T-helper 2 cell treated with Interferon-gamma antibody and Interleukin-4, amounts not matched to agents 100 ng/mL and 5 ng/mL, for 36 hours (primary cell): Measurements from ENCODE around the gene TXNL1. TPM values are rescaled to one million over a fixed set of nuclear protein-coding genes. Genes with fewer than 3 reads are reported as not detected.

Source experiments
- intact Hi-C: fragments of 100-400 bp; cut with micrococcal nuclease; formaldehyde crosslinking; loops from one replicate; pipeline ENCODE4 v1.15.1; 2023
- total RNA-seq: library from RNA; stranded (reverse); gene quantifications from 2 replicates; pipeline ENCODE4 v1.2.3, GENCODE V29; 2022

The TXNL1 gene
- total RNA-seq, result 60.3 and 67.0 TPM in 2 replicates

- intact Hi-C loops, result loop anchor here (1.0 to 5.0 kb wide), 6 partner anchors 13 to 1161 kb away; partner anchors contain the start of genes NARS1, TCF4 and WDR7
These were observed at the start of gene TXNL1 for GRCh38 chr18:56638232-56639103. TXNL1 (minus strand) TSS chr18:56638592; CDS start chr18:56638440, 152 bp downstream.

GRCh38 chr18:56684277-56684676 is 45.9 kb upstream of the TXNL1 start:
- intact Hi-C loops, result no loop called here

GRCh38 chr18:56678836-56679565 is 40.6 kb upstream of the TXNL1 start:
- intact Hi-C loops, result no loop called here

- intact Hi-C loops, result no loop called here
These were observed 38.2 kb upstream of the TXNL1 start for GRCh38 chr18:56676639-56677038.

GRCh38 chr18:56672981-56673380 is 34.6 kb upstream of the TXNL1 start:
- intact Hi-C loops, result no loop called here

- intact Hi-C loops, result no loop called here
These were observed 34.0 kb upstream of the TXNL1 start for GRCh38 chr18:56672391-56672790.

- intact Hi-C loops, result no loop called here
These were observed 24.5 kb upstream of the TXNL1 start for GRCh38 chr18:56662902-56663301.

GRCh38 chr18:56662502-56662901 is 24.1 kb upstream of the TXNL1 start:
- intact Hi-C loops, result no loop called here

GRCh38 chr18:56662063-56662408 is 23.6 kb upstream of the TXNL1 start:
- intact Hi-C loops, result no loop called here

- intact Hi-C loops, result no loop called here
These were observed 23.1 kb upstream of the TXNL1 start for GRCh38 chr18:56661360-56662062.

- intact Hi-C loops, result no loop called here
These were observed 22.3 kb upstream of the TXNL1 start for GRCh38 chr18:56660655-56661054.

- intact Hi-C loops, result loop anchor here (10.0 kb wide), 2 partner anchors 356 to 926 kb away; partner anchors contain the start of gene FECH
These were observed 20.7 kb upstream of the TXNL1 start for GRCh38 chr18:56659111-56659510.

- intact Hi-C loops, result loop anchor here (10.0 kb wide), 2 partner anchors 357 to 927 kb away; partner anchors contain the start of gene FECH
These were observed 19.9 kb upstream of the TXNL1 start for GRCh38 chr18:56658261-56658660.

GRCh38 chr18:56654280-56654679 is 15.9 kb upstream of the TXNL1 start:
- intact Hi-C loops, result loop anchor here (10.0 kb wide), 2 partner anchors 361 to 931 kb away; partner anchors contain the start of gene FECH

GRCh38 chr18:56652802-56653201 is 14.4 kb upstream of the TXNL1 start:
- intact Hi-C loops, result loop anchor here (10.0 kb wide), 2 partner anchors 362 to 932 kb away; partner anchors contain the start of gene FECH

- intact Hi-C loops, result loop anchor here (1.0 to 10.0 kb wide), 6 partner anchors 13 to 1063 kb away; partner anchors contain the start of genes FECH, TCF4 and TXNL1
These were observed 13.3 kb upstream of the TXNL1 start for GRCh38 chr18:56651771-56652092.

- intact Hi-C loops, result loop anchor here (1.0 to 10.0 kb wide), 6 partner anchors 13 to 1062 kb away; partner anchors contain the start of genes FECH, TCF4 and TXNL1
These were observed 12.8 kb upstream of the TXNL1 start, which contains the start of gene WDR7 for GRCh38 chr18:56650944-56651770. WDR7 (plus strand) TSS chr18:56651359; CDS start chr18:56672516, 21,157 bp downstream.

- intact Hi-C loops, result loop anchor here (2.0 to 10.0 kb wide), 4 partner anchors 59 to 1061 kb away; partner anchors contain the start of genes FECH and TCF4
These were observed 11.6 kb upstream of the TXNL1 start for GRCh38 chr18:56649996-56650395.

- intact Hi-C loops, result no loop called here
These were observed 9.8 kb upstream of the TXNL1 start for GRCh38 chr18:56647951-56648893.
